Hematopoietic multipotent progenitor cell treated with erythropoietin and hydrocortisone succinate and interleukin-3 and kit ligand, for 8 days (in vitro differentiated cells): ENCODE measurements around the gene NUCB1.
A peak's percentile ranks its signal among the peaks of the same experiment; 100 is the strongest.
"Not testable (repeated sequence)": the region's sequence is repeated elsewhere in the genome, so short reads cannot be mapped to it uniquely, and the experiment has no call there.

Source experiments
- DNase-seq: peaks from one replicate; pipeline ENCODE4 v3.0.0-alpha.2; 2015

Gene NUCB1

DNA sequence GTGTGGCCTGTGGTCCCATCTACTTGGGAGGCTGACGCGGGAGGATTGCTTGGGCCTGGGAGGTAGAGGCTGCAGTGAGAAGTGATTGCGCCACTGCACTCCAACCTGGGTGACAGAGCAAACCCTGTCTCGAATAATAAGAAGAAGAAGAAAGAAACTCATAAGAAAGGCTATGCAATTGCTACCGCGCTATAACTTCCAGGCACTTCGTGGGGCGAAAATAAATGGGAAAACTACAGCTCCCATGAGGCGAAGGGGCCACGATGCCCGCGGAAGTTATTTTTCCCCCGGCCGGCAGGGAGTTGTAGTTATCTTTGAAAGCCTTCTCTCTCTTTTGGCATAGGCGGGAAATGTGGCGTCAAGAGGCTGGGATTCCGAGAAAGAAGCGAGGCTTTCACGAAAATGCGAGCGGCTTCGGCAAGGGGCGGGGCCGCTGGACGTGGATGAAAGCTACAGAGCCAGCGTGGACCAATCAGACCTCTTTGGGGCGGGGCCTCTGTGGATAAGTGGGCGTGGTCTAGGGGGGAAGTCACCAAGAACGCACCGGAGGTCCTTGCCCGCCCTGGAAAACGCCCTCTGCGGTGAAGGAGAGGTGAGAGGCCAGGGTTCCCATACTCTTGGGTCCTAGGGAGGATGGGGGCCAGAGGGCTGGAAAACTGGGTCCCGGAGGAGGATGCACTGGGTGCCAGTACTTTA, at the start of gene NUCB1:
NUCB1 (plus strand) TSS at position 532 of the 696 bp plus-strand sequence. CDS start 485 bp downstream, outside the sequence.
- peak; percentile 100 for DNase-seq

DNA sequence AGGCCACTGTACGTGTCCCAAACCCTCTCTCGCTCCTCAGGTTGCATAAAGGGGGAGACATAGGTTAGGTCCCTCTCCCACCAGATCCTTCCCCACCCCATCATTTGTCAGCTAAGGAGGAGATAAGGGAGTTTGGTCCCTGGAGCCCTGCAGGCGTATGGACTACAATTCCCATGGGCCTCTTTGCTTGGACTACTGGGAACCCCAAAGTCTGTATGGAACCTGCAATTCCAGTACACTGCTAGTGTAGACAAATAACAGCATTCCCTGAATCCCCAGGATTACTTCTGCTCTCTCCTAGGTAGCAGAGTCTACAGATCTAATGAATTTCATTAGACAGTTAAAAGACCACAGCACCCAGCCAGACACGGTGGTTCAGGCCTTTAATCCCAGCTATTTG, 47.8 kb upstream of the NUCB1 start:
- no peak for DNase-seq

DNA sequence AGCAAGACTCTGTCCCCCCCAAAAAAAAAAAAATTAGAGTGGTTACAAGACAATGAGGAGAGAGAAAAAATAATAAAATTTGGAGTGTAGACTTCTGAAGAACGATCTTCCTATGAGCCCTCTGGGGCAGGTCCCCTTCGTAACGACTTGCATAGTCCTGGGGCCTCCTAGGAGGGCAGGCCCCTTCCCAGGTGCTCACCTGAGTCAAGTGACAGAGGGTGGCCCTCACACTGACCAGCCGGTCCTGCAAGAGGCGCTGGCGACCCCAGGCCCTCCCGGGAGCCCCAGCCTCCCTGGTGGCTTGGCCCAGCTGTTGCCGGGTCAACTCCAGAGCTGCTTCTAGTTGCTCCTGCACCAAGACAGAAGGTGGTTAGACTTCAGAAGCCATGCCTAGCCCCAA, 46.6 kb upstream of the NUCB1 start:
- DNase-seq, result no peak

DNA sequence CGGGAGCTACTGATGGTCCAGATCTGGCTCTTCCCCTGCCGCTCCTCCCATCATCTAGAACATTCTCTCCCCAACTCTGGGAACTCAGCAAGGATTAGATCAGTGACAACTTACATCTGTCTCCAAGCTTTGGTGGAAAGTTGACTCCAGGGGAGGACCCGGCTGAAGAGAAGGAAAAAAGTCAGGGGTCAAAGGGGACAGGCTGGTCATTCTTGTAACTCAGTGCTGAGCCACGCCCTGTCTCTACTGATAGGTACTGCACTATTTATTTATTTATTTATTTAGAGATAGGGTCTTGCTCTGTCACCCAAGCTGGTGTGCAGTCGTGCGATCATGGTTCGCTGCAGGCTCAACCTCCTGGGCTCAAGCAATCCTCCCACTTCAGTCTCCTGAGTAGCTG, 46.0 kb upstream of the NUCB1 start:
- no peak for DNase-seq

DNA sequence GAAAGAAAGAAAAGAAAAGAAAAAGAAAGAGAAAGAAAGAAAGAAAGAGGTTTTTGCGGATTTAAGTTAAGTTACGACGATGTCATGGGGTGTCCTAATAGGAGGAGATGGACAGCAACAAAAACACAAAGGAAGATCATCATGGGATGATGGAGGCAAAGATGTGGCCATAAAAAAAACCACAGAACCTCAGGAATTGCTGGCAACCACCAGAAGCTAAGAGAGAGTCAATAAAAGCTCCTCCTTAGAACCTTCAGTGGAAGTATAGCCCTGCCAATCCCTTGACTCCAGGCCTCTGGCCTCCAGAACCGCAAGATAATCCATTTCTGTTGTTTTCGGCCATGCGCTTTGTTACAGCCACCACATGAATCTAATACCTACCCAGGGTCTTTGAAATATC, 43.2 kb upstream of the NUCB1 start:
- DNase-seq, result no peak

DNA sequence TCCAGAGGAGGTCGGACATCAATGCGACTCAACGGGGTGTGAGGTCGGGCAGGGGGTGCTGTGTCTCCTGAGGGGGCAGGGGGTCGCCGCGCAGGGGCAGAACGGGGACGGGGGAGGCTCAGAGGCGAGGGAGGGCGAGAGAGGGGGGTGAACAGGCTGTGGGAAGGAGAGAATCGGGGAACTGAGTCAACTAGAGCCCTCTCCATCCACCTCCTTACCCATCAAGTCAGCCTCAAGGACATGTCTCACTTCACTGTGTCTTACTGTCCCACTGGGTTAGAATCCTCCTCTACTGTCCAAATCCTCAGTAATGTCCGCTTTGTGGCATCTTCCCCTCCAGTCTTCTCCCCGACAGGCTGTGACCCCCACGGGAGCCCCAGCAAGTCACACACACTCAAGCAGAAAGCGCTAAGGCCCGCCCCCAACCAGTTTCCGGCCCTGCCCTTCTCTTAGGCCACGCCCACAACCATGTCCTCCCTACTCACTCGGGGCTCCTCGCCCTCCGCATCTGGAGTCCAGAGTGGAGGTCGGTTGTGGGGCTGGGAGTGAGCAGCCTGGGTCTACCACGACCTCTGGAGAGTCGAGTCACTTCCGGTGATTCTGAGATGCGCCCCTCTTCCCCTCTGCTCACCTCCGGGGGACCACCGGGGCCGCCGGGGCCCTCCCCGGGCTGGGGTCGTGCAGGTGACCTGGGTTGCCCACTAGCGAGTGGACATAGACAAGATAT, 41.0 kb upstream of the NUCB1 start:
- DNase-seq, result peak; percentile 81

DNA sequence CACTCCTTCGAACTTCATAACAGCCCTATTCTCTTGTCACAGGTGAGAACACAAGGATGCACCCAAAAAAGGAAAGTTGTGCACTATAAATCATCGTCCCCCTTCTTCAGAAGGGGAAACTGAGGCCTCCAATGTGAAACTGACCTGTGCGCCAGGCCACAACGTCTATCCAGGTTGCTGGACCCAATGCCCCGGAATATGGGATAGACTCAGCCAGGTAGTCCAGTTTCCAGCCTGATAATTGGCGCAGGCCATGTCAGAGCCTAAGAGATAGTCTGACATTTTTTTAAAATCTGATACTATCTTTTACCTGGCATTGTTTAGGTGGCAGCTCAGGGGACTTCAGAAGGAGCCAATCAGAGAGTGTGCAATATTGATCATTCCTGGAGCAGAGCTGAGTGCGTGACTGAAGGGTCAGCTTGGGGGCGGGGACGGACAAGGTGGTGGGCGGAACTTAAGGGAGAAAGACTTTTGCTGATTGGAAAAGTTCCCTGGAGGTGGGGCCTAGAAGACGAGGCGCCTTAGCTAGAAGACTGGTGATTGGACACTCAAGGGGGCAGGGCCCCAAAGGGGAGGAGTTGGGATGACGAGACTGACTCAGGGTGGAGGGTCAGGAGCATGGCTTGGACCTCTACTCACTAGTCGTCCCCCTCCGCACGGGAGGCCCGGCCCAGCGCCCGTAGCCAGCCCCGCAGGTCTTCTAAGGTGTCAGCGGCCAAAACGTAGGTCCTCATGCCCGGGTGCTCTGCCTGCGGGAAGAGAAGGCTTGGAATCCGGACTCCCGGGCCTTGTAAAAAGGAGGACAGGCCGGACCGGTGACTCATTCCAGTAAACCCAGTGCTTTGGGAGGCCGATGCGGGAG, 40.2 kb upstream of the NUCB1 start:
- DNase-seq, result peak; percentile 79

DNA sequence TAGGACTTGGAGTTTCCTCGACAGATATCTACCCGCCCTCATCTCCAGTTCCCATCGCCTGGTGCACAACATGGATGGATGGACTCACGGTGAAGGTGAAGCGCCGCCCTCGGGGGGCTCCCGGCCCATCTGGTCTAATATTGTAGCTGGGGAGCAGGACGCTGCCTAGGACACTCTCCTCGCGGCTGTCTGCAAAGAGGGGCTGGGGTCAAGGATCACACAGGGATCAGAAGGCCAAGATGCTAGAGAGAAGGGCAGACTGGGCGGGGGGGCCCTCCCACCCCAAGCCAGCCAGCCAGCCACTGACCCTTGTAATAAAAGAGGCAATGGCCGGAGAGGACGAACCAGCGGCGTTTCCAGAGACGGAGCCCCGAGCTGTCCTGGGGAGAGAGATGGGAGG, 38.8 kb upstream of the NUCB1 start:
- DNase-seq, result no peak

DNA sequence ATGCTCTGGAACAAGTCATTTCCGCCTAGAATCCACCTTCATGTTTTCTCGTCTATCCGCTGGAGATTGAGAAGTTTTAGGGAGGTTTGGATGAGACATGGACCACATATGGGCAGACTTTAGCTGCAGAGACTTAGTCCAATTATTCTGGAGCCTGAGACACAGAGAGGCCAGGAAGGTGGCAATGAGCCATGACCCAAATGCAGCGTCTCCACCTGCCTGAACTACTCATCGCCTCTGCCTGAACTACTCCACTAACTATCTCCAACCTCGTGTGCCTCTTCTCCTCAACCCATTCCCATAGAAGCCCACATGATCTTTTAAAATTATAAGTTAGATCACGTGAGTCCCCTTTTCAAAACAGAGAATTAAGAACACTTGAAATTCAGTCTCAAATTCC, 37.3 kb upstream of the NUCB1 start:
- DNase-seq, result no peak

DNA sequence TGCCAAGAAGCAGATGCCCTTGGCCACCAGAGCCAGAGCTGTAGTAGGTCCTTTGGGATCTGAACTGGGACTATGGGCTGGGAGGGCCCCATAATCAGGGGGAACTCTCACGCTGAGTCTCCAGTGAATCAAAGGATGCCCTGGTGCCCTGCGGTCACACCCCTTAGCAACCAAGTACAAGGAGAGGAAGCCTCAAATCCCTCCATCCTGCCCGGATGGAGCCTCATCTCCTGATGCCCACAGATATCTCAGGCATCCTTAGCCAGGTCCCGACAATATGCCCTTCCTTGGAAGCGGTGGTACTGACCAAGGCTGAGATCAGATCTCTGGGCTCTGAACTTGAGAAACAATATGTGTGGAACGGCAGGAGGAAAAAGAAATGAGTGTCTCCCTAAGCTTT, 33.4 kb upstream of the NUCB1 start:
- no peak for DNase-seq

DNA sequence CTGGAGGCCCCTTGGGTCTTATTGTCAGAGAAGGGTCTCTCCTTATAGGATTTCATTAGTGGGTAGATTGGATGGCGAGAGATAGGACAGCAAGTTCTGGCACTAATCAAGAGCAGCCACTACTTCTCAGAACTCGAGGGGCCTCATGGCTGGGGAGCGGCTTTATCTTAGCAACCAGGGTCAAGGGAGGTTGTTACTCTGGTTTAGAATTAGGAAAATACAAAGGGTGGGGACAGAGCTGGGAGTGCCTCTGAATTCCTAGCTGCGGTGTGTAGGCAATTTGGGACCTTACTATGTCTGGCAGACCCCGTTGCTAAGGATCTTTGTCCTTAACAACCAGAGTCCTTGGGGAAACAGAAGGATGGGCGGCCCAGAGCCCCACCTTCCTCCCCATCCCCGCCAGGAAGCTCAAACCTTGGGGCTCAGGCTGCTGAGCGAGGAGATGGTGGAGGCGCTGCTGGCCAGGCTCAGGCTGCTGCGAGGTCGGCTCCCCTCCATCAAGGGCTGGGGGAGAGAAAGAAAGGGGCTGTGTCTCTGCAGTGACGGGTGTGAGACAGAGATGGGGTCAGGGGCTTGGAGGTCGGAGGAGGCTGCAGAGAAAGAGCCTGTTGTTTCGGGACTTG, 32.9 kb upstream of the NUCB1 start:
- peak; percentile 80 for DNase-seq

DNA sequence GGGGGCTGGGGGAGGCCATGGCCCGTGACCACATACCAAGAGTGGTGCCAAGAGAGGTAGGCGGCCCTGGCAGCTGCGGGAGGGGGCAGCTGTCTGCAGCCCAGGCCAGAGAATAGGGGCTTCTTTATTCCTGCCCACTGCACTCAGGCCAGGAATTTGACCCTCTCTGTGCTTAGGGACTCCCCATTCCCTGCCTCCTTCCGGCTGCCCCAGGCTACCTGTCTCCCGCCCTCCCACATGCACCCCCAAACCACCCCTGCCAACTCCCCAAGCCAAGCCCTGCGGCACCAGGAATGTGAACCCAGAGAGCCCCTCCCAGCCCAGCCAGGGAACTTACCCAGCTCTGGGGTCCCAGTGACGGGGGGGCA, 32.4 kb upstream of the NUCB1 start:
- DNase-seq, result no peak

DNA sequence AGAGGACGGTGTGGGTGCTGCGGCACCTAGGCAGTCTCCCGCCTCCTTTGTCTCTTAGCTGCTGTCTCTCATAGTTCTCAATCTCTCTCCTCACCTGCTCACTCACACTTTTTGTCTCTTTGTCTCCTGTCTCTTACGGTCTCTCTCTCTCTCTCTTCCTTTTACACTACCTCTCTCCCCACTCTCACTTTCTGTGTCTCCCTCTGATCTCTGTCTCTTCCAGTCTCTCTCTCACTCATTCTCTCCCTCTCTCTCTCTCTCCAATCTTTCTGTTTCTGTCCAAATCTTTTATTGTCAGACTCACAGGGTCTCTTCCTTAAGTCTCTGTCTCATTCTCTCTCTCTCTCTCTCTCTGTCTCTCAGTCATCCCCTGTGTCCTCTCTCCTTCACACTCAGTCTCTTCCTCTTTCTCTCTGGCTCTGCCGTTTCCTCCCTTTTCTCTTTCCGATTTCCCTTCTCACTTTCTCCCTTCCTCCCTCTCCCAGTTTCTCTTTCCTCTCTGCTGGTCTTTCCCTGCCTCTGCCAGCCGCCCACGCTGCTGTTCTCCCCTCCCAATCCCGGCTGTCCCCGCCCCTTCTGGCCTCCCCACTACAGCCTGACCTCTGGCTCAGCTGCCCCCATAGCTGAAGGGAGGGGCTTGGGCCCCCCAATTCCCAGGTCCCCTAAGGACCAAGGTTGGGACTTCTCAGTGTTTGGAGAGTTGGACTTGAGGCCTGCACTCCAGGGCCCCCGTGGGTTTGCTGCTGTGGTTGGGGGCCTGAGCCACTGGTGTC, 31.8 kb upstream of the NUCB1 start, which contains the start of gene PLEKHA4:
PLEKHA4 (minus strand) TSS at position 504 of the 773 bp plus-strand sequence. CDS start 997 bp downstream, outside the sequence.
- DNase-seq, result no peak

DNA sequence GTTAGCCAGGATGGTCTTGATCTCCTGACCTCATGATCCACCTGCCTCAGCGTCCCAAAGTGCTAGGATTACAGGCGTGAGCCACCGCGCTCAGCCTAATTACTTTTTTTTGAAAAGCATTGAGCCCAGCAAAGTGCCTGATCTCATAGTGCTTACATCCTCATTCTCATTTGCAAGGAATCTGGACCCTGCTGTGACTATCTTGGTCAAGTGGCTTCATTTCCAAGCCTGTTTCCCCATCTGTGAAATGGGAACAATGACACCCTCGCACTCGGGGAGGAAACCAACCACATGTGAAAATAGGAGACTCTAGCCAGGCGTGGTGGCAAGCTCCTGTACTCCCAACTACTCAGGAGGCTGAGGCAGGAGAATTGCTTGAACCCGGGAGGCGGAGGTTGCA, 30.1 kb upstream of the NUCB1 start:
- no peak for DNase-seq

DNA sequence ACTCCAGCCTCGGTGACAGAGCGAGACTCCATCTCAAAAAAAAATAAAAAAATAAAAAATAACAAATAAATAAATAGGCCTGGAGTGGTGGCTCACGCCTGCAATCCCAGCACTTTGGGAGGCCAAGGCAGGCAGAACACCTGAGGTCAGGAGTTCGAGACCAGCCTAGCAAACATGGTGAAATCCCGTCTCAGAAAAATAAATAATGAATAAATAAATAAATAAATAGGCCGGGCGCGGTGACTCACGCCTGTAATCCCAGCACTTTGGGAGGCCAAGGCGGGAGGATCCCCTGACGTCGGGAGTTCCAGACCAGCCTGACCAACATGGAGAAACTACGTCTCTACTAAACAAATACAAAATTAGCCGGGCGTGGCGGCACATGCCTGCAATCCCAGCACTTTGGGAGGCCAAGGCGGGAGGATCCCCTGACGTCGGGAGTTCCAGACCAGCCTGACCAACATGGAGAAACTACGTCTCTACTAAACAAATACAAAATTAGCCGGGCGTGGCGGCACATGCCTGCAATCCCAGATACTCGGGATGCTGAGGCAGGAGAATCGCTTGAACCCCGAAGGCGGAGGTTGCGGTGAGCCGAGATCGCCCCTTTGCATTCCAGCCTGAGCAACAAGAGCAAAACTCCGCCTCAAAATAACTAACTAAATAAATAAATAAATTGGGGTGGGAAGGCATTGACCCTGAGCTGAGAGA, 28.5 kb upstream of the NUCB1 start:
- DNase-seq, result not testable (repeated sequence)

DNA sequence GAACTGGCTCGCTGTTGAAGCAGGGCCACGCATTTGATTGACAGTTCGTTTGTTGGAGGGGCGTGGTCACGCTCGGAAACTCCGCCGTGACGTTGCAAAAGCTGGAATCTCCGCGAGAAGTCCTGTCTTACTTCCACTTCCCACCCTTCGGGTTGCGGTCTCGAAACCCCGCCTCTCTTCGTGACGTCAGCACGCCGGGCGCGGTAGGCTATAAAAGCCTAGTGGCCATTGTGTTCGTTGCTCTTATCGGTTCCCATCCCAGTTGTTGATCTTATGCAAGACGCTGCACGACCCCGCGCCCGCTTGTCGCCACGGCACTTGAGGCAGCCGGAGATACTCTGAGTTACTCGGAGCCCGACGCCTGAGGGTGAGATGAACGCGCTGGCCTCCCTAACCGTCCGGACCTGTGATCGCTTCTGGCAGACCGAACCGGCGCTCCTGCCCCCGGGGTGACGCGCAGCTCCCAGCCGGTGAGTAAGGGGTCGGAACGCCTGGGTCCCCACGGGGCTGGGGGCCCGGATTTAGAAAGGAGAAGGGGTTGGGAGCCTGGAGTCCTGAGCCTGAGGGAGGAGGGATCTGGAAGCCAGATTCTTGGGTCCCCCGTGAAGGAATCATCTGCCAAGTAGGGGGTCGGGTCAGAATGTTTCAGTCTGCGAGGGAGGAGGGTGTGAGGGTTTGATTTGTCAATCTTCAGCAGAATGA, 27.8 kb upstream of the NUCB1 start, which contains the start of gene PPP1R15A:
PPP1R15A (plus strand) TSS at position 240 of the 702 bp plus-strand sequence. CDS start 813 bp downstream, outside the sequence.
- DNase-seq, result peak; percentile 98

DNA sequence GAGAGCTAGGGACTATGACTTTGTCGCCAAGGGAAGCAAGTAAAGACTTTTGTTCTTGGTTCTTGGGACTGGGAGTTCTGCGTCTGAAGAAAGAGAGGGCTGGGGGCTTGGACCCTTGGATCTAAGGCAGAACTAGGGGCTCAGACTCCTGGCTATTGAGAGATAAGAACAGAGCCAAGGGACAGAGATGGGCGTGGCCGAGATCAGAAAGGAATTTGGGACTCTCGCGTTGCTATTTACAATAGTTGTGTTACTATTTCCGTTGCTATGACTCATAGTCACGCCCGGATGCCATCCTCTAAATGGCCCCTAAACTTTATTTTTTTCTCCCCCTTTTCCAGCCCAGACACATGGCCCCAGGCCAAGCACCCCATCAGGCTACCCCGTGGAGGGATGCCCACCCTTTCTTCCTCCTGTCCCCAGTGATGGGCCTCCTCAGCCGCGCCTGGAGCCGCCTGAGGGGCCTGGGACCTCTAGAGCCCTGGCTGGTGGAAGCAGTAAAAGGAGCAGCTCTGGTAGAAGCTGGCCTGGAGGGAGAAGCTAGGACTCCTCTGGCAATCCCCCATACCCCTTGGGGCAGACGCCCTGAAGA, 27.1 kb upstream of the NUCB1 start:
- DNase-seq, result peak; percentile 96

DNA sequence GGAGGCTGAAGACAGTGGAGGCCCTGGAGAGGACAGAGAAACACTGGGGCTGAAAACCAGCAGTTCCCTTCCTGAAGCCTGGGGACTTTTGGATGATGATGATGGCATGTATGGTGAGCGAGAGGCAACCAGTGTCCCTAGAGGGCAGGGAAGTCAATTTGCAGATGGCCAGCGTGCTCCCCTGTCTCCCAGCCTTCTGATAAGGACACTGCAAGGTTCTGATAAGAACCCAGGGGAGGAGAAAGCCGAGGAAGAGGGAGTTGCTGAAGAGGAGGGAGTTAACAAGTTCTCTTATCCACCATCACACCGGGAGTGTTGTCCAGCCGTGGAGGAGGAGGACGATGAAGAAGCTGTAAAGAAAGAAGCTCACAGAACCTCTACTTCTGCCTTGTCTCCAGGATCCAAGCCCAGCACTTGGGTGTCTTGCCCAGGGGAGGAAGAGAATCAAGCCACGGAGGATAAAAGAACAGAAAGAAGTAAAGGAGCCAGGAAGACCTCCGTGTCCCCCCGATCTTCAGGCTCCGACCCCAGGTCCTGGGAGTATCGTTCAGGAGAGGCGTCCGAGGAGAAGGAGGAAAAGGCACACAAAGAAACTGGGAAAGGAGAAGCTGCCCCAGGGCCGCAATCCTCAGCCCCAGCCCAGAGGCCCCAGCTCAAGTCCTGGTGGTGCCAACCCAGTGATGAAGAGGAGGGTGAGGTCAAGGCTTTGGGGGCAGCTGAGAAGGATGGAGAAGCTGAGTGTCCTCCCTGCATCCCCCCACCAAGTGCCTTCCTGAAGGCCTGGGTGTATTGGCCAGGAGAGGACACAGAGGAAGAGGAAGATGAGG, 26.4 kb upstream of the NUCB1 start:
- peak; percentile 99 for DNase-seq
